ENCODE measurements around the gene FADS3.

- TF ChIP-seq GABPB1 (CRISPR knock-in tag; IDR thresholded peaks at IDR 0.05): no peak
- TF ChIP-seq NFKB2 (CRISPR knock-in tag; IDR thresholded peaks at IDR 0.05; ENCODE audit: borderline replicate concordance): no peak
Observed at GRCh38 chr11:61916737-61917333, 25.5 kb upstream of the FADS3 start.
